Measurements from ENCODE around the gene MAN2A2.

- TF ChIP-seq CTCF (IDR thresholded peaks at IDR 0.05 in 4 of 5, conservative IDR thresholded peaks at IDR 0.05 in 1 of 5) = no peak
- no peak for TF ChIP-seq POLR2A (IDR thresholded peaks at IDR 0.05)
These were observed 32.6 kb upstream of the MAN2A2 start for GRCh38 chr15:90870354-90871138.
